ENCODE results near the gene SMOC2. TPM values are rescaled to one million over a fixed set of nuclear protein-coding genes. Genes with fewer than 3 reads are reported as not detected.

Gene SMOC2
- total and polyA plus RNA-seq, 2 of the 4 experiments (the other 2 are of a cell fraction), result not detected

DNA sequence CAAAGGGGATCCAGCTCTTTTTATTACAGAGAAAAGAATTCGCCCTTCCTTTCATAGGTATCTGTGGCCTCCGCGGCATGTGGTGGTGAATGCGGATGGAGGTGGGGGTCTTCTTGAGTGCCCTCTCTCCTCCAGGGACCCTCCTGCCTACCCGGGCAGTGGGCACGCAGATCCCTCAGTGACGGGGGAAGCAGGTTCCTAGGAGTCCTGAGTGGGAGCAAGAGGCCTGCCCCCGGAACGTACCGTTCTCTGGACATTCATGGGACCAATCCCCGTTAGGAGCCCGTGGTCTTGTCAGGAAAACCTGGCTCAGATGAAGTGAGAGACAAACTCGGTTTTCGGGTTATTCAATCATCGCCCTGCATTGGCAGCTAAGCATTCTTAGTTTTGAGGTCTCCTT lies 56.4 kb downstream of the SMOC2 start:
- Histone ChIP-seq H4K8ac (ENCODE audit: low read depth in 2 of 2, low read length in 2 of 2) (no peak overlapping the region), H3K4ac (ENCODE audit: low read depth, low read length) (no peak overlapping the region), H3K9me1 (ENCODE audit: insufficient read depth, low read length) (no peaks in the 10 kb centered on the region), H3K9ac (ENCODE audit: low read depth, low read length) (no peak overlapping the region), H2BK5ac (ENCODE audit: low read depth, low read length, poor library complexity, severe bottlenecking) (no peak overlapping the region), H3K4me3 (ENCODE audit: insufficient read depth, low read depth, low read length) (no peak overlapping the region), H3K14ac (replicated peaks; ENCODE audit: low read depth, low read length) (no peak overlapping the region), H2AK5ac (ENCODE audit: low read depth, low read length) (no peak overlapping the region), H3K4me1 (ENCODE audit: control insufficient read depth, insufficient read depth, low read length) (no peaks in the 10 kb centered on the region), H2BK20ac (ENCODE audit: low read depth, low read length) (no peak overlapping the region), H2AFZ (replicated peaks; ENCODE audit: low read length, poor library complexity) (no peak overlapping the region), H3K4me2 (ENCODE audit: low read depth, low read length) (no peak overlapping the region), H3K9me3 (ENCODE audit: control insufficient read depth, insufficient read depth, low read length) (peaks cover 46% of the 10 kb centered on the region), H3K27ac (ENCODE audit: insufficient read depth, low read length) (no peak overlapping the region), H3K79me1 (ENCODE audit: low read depth in 1 of 2, low read length in 2 of 2) (no peaks in the 10 kb centered on the region), H2BK120ac (ENCODE audit: low read depth, low read length) (no peak overlapping the region), H2BK15ac (ENCODE audit: low read depth, low read length) (no peak overlapping the region), H3K27me3 (ENCODE audit: control insufficient read depth, insufficient read depth, low read length) (no peaks in the 10 kb centered on the region), H2AK9ac (replicated peaks; ENCODE audit: low read depth, low read length, poor library complexity) (no peak overlapping the region), H4K91ac (ENCODE audit: insufficient read depth, low read depth, low read length) (no peak overlapping the region), H4K5ac (ENCODE audit: low read depth, low read length) (no peak overlapping the region), H3K23ac (ENCODE audit: low read depth, low read length) (no peak overlapping the region), H3K36me3 (ENCODE audit: control insufficient read depth, insufficient read depth, low read length) (no peaks in the 10 kb centered on the region), H3K56ac (ENCODE audit: extremely low read depth, insufficient read depth, low read length) (no peak overlapping the region), H3K18ac (ENCODE audit: low read depth, low read length) (no peak overlapping the region), H4K20me1 (ENCODE audit: insufficient read depth, low read length) (no peaks in the 10 kb centered on the region)
- intact Hi-C loops (cut with micrococcal nuclease), result no loop called here
- dilution Hi-C loops (cut with HindIII; ENCODE audit: low sequenced_read_pairs, unreplicated experiment), result no loop called here
- no TSS peak for BruUV-seq (replicated peaks)
- no peak for TF ChIP-seq RAD21 (IDR thresholded peaks at IDR 0.05; ENCODE audit: low read length)
- no peak for TF ChIP-seq SMC3 (IDR thresholded peaks at IDR 0.05; ENCODE audit: low read depth, low read length)
- TF ChIP-seq, protein P1, sequence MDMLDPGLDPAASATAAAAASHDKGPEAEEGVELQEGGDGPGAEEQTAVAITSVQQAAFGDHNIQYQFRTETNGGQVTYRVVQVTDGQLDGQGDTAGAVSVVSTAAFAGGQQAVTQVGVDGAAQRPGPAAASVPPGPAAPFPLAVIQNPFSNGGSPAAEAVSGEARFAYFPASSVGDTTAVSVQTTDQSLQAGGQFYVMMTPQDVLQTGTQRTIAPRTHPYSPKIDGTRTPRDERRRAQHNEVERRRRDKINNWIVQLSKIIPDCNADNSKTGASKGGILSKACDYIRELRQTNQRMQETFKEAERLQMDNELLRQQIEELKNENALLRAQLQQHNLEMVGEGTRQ (IDR thresholded peaks at IDR 0.05; ENCODE audit: low read depth, low read length), result no peak
- TF ChIP-seq RCOR1 (IDR thresholded peaks at IDR 0.05; ENCODE audit: insufficient replicate concordance, low read length), result no peak
- WGBS, 2 experiments (ENCODE audit: extremely low coverage in 2 of 2, insufficient read length in 1 of 2), result 65% methylated on average over 4 of the region's 15 CpGs; no CpG with 5 or more reads in 1 of the 2 experiments
- in situ Hi-C loops (cut with MboI; ENCODE audit: low sequenced_read_pairs), result no loop called here
- ChIA-PET CTCF (no interaction called here), POLR2A (ENCODE audit: unreplicated experiment) (no interaction called here)
- no peak for DNase-seq
- no peak for ATAC-seq (ENCODE audit: low read depth)

All from IMR-90 (cell line).